ENCODE results near the gene CDK9. TPM values are rescaled to one million over a fixed set of nuclear protein-coding genes. Genes with fewer than 3 reads are reported as not detected.
"Not testable (repeated sequence)": the region's sequence is repeated elsewhere in the genome, so short reads cannot be mapped to it uniquely, and the experiment has no call there.

CDK9 gene
- total and polyA plus RNA-seq, 4 experiments from 2014 or later = 35.4 to 138 (median 95.2) TPM

DNA sequence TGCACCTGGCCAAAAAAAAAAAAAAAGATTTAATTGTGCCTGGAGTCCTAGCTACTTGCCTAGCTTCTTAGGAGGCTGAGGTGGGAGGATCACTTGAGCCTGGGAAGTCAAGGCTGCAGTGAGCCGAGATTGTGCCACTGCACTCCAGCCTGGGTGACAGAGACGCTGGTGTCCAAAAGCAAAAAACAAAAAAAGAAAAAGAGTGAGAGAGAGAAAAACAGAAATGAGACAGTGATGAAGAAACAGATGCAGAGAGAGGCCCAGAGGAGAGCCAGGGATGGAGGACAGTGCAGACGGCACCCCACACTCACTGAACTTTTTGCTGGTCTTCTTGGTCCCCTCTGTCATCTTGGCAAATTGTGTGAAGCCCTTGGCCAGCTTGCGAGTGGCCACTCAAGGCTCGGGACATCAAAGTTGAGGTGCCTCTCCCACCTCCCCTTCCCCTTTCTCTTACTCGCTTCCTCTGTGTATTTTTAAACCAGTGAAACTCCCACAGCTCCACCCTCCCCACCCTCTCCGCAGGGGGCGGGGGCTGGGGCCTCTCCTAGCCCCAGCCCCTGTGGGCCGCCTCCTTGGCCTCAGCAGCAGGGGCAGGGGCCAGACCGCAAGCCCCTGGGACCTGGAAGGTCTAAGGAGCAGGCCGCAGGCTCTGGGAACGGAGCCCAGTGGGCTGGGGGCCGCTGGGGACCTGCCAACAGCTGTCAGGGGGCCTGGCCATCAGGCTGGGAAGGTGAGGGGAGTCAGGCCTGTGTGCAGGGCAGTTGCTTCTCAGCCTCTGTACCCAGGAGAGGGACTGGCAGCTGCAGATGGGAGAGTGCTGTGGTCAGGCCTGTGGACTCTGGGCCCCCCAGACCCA is 7.3 kb upstream of the CDK9 start, which contains the start of gene SH2D3C:
SH2D3C (minus strand) TSS at position 387 of the 856 bp plus-strand sequence; CDS start at position 348, 39 bp downstream.
- DNase-seq = peak in 1 of 5 donors; percentile 67
- Histone ChIP-seq H3K36me3 (ENCODE audit: insufficient read depth, low read length) (peaks cover 10% of the 10 kb centered on the region), H3K4me1 (ENCODE audit: insufficient read depth, low read length) (peaks cover 80% of the 10 kb centered on the region), H3K4me3 (ENCODE audit: low read length in 2 of 2) (peak within 1 kb of the TSS; percentile 63 to 97), H3K27ac (ENCODE audit: low read depth, low read length) (peak within 1 kb of the TSS; percentile 91), H3K9me3 (ENCODE audit: control insufficient read depth in 1 of 2, low read length in 2 of 2) (no peaks in the 10 kb centered on the region), H3K27me3 (ENCODE audit: insufficient read depth, low read length) (no peaks in the 10 kb centered on the region)
- Mint-ChIP-seq H3K4me1 (peaks cover 25 to 81% (median 57%) of the 10 kb centered on the region in 4 donors), H3K9me3 (no peaks in the 10 kb centered on the region), H3K27me3 (no peaks in the 10 kb centered on the region), H3K27ac (peak within 1 kb of the TSS; percentile 96 to 98 (median 97)), H3K36me3 (peaks cover 0 to 28% of the 10 kb centered on the region in 2 donors), H3K4me3 (peak within 1 kb of the TSS; percentile 99 to 100 (median 100))
- ChIA-PET POLR2A (ENCODE audit: partially characterized antibody) (interaction anchor here (0.6 to 12.3 kb wide), 17 partner anchors 9 to 350 kb away, joined by 3 to 377 read pairs (median 4); partner anchors contain the start of genes ENG, LRSAM1, RPL12 and ST6GALNAC6), CTCF (ENCODE audit: partially characterized antibody) (interaction anchor here (1.1 to 2.9 kb wide), 4 partner anchors 9 to 92 kb away, joined by 3 to 12 read pairs (median 12); partner anchors contain the start of gene TOR2A)
- intact Hi-C loops (cut with micrococcal nuclease) = no loop called here

DNA sequence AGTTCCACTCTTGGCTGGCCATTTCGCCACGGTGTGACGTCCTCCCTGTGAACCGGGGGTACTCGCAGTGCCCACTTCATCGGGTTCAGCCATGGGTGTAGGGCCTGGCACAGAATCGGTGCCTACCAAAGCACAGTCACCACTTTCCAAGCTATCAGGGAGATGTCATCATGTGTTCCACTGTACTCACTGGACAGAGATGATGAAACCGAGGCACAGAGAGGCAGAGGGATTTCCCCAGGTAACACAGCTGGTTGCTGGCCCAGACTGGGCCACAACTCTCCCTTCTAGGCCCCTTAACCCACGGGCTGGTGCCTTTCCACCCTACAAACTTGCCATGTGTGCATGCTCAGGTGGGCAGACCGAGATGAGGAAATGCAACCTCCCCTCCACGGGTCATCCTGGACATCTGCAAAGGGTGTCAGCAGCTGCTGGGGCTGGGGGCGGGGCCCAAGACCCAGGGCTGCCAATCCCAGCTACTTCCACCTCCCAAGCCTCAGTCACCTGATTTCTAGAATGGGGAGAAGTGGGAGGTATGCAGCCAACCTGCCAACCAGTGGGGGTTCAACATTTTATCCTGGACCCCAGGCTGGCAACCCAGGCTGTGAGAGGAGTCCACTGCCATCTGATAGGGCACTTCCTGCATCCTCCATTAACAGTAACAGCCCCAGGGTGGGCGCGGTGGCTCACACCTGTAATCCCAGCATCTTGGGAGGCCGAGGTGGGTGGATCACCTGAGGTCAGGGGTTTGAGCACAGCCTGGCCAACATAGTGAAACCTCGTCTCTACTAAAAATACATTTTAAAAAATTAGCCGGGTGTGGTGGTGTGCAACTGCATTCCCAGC is 6.5 kb upstream of the CDK9 start:
- peaks cover 1% of the 10 kb centered on the region for H3K36me3 ChIP-seq (ENCODE audit: insufficient read depth, low read length)
- ChIA-PET CTCF (ENCODE audit: partially characterized antibody) (interaction anchor here (1.1 to 2.9 kb wide), 3 partner anchors 9 to 91 kb away, joined by 11 to 12 read pairs (median 12); partner anchors contain the start of gene TOR2A), POLR2A (ENCODE audit: partially characterized antibody) (interaction anchor here (0.6 to 12.3 kb wide), 19 partner anchors 9 to 349 kb away, joined by 3 to 377 read pairs (median 4); partner anchors contain the start of genes ENG, LRSAM1, RPL12 and ST6GALNAC4)
- Mint-ChIP-seq H3K27ac (peak overlapping the region; percentile 96 to 98 (median 97)), H3K27me3 (no peaks in the 10 kb centered on the region), H3K4me3 (peak overlapping the region; percentile 83 to 100 (median 100)), H3K4me1 (peaks cover 29 to 84% (median 61%) of the 10 kb centered on the region in 4 donors), H3K9me3 (no peaks in the 10 kb centered on the region), H3K36me3 (peaks cover 0 to 23% of the 10 kb centered on the region in 2 donors)
- peak overlapping the region; percentile 49 to 63 for H3K4me3 ChIP-seq (ENCODE audit: low read length in 2 of 2)
- H3K27me3 ChIP-seq (ENCODE audit: insufficient read depth, low read length) = no peaks in the 10 kb centered on the region
- H3K9me3 ChIP-seq (ENCODE audit: control insufficient read depth in 1 of 2, low read length in 2 of 2) = no peaks in the 10 kb centered on the region
- H3K27ac ChIP-seq (ENCODE audit: low read depth, low read length) = peak overlapping the region; percentile 91
- H3K4me1 ChIP-seq (ENCODE audit: insufficient read depth, low read length) = peaks cover 80% of the 10 kb centered on the region
- DNase-seq = peak in 1 of 5 donors; percentile 86
- intact Hi-C loops (cut with micrococcal nuclease) = no loop called here

DNA sequence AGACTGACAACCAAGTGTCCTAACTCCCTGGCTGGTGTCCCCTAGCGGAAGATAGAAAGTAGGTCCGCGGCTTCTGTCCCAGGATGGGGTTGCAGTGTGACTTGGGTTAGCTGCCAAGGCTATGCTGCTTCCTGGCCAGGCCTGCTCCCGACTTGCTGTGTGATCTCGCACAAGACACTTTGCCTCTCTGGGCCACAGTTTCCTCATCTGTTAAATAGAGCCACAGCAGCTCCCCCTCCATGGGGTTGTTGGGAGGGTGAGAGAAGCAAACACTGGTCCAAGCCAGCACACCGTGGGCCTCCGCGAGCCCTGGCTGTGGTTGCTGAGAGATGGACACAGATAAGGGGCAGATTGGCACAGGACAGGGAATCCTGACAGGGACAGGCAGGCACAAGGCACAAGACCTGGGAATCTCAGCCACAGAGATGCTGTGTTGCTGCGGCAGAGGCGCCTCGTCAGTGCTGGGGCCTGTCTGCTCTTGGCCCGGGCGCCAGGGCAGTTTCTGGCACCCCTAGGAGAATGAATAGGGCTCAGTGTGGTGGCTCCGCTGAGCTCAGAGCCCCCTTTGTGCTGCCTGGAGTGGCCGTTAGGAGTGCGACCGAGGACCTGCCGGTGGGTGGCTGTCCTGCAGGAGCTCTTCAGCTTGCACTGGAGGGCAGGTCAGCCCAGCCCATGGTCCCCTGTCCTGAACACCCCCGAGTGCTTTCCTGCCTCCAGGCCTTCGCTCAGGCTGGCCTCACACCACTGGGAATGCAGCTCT is 5.5 kb upstream of the CDK9 start:
- Mint-ChIP-seq H3K27ac (peak overlapping the region; percentile 83 to 98 (median 93)), H3K9me3 (no peaks in the 10 kb centered on the region), H3K27me3 (no peaks in the 10 kb centered on the region), H3K4me1 (peaks cover 32 to 83% (median 63%) of the 10 kb centered on the region in 4 donors), H3K36me3 (peaks cover 0 to 21% of the 10 kb centered on the region in 2 donors), H3K4me3 (peak overlapping the region in 6 of 8 donors; percentile 13 to 100 (median 70))
- peaks cover 77% of the 10 kb centered on the region for H3K4me1 ChIP-seq (ENCODE audit: insufficient read depth, low read length)
- H3K27ac ChIP-seq (ENCODE audit: low read depth, low read length) = peak overlapping the region; percentile 91
- ChIA-PET POLR2A (ENCODE audit: partially characterized antibody) (interaction anchor here (1.3 to 12.3 kb wide), 3 partner anchors 11 to 22 kb away, joined by 3 to 377 read pairs (median 7); no protein-coding TSS in a partner anchor), CTCF (ENCODE audit: partially characterized antibody) (interaction anchor here (0.7 to 2.9 kb wide), 3 partner anchors 45 to 112 kb away, joined by 3 to 12 read pairs (median 3); partner anchors contain the start of gene TOR2A)
- H3K36me3 ChIP-seq (ENCODE audit: insufficient read depth, low read length) = no peaks in the 10 kb centered on the region
- H3K27me3 ChIP-seq (ENCODE audit: insufficient read depth, low read length) = no peaks in the 10 kb centered on the region
- intact Hi-C loops (cut with micrococcal nuclease) = loop anchor here (10.0 kb wide), 1 partner anchor 254 kb away; no protein-coding TSS in a partner anchor
- H3K9me3 ChIP-seq (ENCODE audit: control insufficient read depth in 1 of 2, low read length in 2 of 2) = no peaks in the 10 kb centered on the region
- DNase-seq = no peak
- no peak overlapping the region for H3K4me3 ChIP-seq (ENCODE audit: low read length in 2 of 2)

- not testable (repeated sequence) for H3K27me3 ChIP-seq (ENCODE audit: insufficient read depth, low read length); H3K9me3 ChIP-seq (ENCODE audit: control insufficient read depth in 1 of 2, low read length in 2 of 2); H3K9me3 Mint-ChIP-seq; H3K4me3 ChIP-seq (ENCODE audit: low read length in 2 of 2); H3K36me3 ChIP-seq (ENCODE audit: insufficient read depth, low read length); H3K27me3 Mint-ChIP-seq; DNase-seq
- Mint-ChIP-seq H3K36me3 (peaks cover 0 to 21% of the 10 kb centered on the region in 2 donors), H3K27ac (peak overlapping the region in 5 of 7 donors; percentile 59 to 97 (median 79)), H3K4me3 (peak overlapping the region in 1 of 8 donors; percentile 43), H3K4me1 (peaks cover 32 to 83% (median 62%) of the 10 kb centered on the region in 4 donors)
- Histone ChIP-seq H3K27ac (ENCODE audit: low read depth, low read length) (peak overlapping the region; percentile 91), H3K4me1 (ENCODE audit: insufficient read depth, low read length) (peaks cover 71% of the 10 kb centered on the region)
- intact Hi-C loops (cut with micrococcal nuclease) = loop anchor here (10.0 kb wide), 1 partner anchor 254 kb away; no protein-coding TSS in a partner anchor
- ChIA-PET CTCF (ENCODE audit: partially characterized antibody) (interaction anchor here (0.7 kb wide), 1 partner anchor 112 kb away, joined by 3 read pairs; no protein-coding TSS in a partner anchor), POLR2A (ENCODE audit: partially characterized antibody) (interaction anchor here (12.3 kb wide), 1 partner anchor 11 kb away, joined by 377 read pairs; no protein-coding TSS in a partner anchor)
These were observed 4.9 kb upstream of the CDK9 start for GRCh38 chr9:127780909-127781308.

DNA sequence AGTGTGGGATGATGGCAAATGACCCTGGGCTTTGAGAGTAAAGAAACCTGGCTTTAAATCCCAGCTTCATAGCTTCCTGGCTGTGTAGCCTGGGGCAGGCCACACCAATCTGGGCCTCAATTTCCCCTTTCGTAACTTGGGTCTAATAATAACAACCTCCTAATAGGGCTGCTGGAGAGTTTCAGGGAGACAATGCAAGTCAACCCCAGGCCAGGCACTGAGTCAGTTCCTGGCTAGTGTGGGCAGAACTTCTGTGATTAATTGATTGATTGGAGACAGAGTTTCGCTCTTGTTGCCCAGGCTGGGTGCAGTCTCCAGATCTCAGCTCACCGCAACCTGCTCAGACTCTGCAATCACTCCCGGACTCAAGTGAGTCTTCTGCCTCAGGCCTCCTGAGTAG is 4.0 kb upstream of the CDK9 start:
- Histone ChIP-seq H3K27ac (ENCODE audit: low read depth, low read length) (peak overlapping the region; percentile 18), H3K4me3 (ENCODE audit: low read length in 2 of 2) (no peak overlapping the region), H3K4me1 (ENCODE audit: insufficient read depth, low read length) (peaks cover 68% of the 10 kb centered on the region), H3K9me3 (ENCODE audit: control insufficient read depth in 1 of 2, low read length in 2 of 2) (no peaks in the 10 kb centered on the region), H3K36me3 (ENCODE audit: insufficient read depth, low read length) (no peaks in the 10 kb centered on the region), H3K27me3 (ENCODE audit: insufficient read depth, low read length) (no peaks in the 10 kb centered on the region)
- ChIA-PET CTCF (ENCODE audit: partially characterized antibody) (interaction anchor here (0.9 to 6.7 kb wide), 5 partner anchors 9 to 78 kb away, joined by 3 to 128 read pairs (median 4); partner anchors contain the start of gene TOR2A), POLR2A (ENCODE audit: partially characterized antibody) (interaction anchor here (1.2 to 12.3 kb wide), 5 partner anchors 12 to 135 kb away, joined by 4 to 377 read pairs (median 22); partner anchors contain the start of genes ST6GALNAC4 and TOR2A)
- H3K36me3 Mint-ChIP-seq = peaks cover 3 to 17% of the 10 kb centered on the region in 2 donors
- no peaks in the 10 kb centered on the region for H3K27me3 Mint-ChIP-seq
- H3K27ac Mint-ChIP-seq = peak overlapping the region; percentile 86 to 98 (median 87)
- no peaks in the 10 kb centered on the region for H3K9me3 Mint-ChIP-seq
- peak overlapping the region in 6 of 8 donors; percentile 17 to 59 (median 46) for H3K4me3 Mint-ChIP-seq
- peaks cover 32 to 80% (median 57%) of the 10 kb centered on the region in 4 donors for H3K4me1 Mint-ChIP-seq
- intact Hi-C loops (cut with micrococcal nuclease) = loop anchor here (10.0 kb wide), 1 partner anchor 253 kb away; no protein-coding TSS in a partner anchor
- DNase-seq = no peak
